ENCODE data around the gene GHITM.

- TF ChIP-seq POLR2A (IDR thresholded peaks at IDR 0.05; ENCODE audit: low read length) (no peak), GATA1 (IDR thresholded peaks at IDR 0.05; ENCODE audit: low read depth, low read length) (no peak)
These were observed 49.5 kb downstream of the GHITM start for GRCh38 chr10:84188815-84189214.

Measured in erythroblast (primary cell).